Measurements from ENCODE around the gene GSTM5. TPM values are rescaled to one million over a fixed set of nuclear protein-coding genes. Genes with fewer than 3 reads are reported as not detected.

GSTM5 gene
- total RNA-seq, 1 experiment from 2014 or later = 0.11 TPM

- Mint-ChIP-seq H3K27me3 (ENCODE audit: low read depth) (no peaks in the 10 kb centered on the region; the same call in 1 of the 2 replicates), H3K27ac (no peak overlapping the region), H3K4me1 (no peaks in the 10 kb centered on the region), H3K4me3 (no peak overlapping the region), H3K36me3 (no peaks in the 10 kb centered on the region), H3K9me3 (peaks cover 7% of the 10 kb centered on the region)
- peak; percentile 68 for ATAC-seq
- CTCF ChIA-PET = interaction anchor here (0.6 to 2.5 kb wide), 6 partner anchors 32 to 266 kb away, joined by 3 to 15 read pairs (median 4); partner anchors contain the start of gene AHCYL1
- POLR2A ChIA-PET = no interaction called here
- TF ChIP-seq TCF7 (CRISPR knock-in tag; IDR thresholded peaks at IDR 0.05; ENCODE audit: low read depth) (no peak), ZNF263 (CRISPR knock-in tag; IDR thresholded peaks at IDR 0.05; ENCODE audit: low read depth) (no peak), ATF2 (CRISPR knock-in tag; IDR thresholded peaks at IDR 0.05; ENCODE audit: borderline replicate concordance, low read depth) (no peak), JUN (CRISPR knock-in tag; IDR thresholded peaks at IDR 0.05) (no peak), PRRX2 (CRISPR knock-in tag; IDR thresholded peaks at IDR 0.05) (no peak), ZNF138 (CRISPR knock-in tag; conservative IDR thresholded peaks at IDR 0.05) (no peak), E2F5 (CRISPR knock-in tag; IDR thresholded peaks at IDR 0.05) (no peak), RELA (CRISPR knock-in tag; IDR thresholded peaks at IDR 0.05; ENCODE audit: borderline replicate concordance) (no peak), IRF1 (CRISPR knock-in tag; IDR thresholded peaks at IDR 0.05) (no peak), AR (CRISPR knock-in tag; IDR thresholded peaks at IDR 0.05) (no peak)
- TF ChIP-seq, protein P1, sequence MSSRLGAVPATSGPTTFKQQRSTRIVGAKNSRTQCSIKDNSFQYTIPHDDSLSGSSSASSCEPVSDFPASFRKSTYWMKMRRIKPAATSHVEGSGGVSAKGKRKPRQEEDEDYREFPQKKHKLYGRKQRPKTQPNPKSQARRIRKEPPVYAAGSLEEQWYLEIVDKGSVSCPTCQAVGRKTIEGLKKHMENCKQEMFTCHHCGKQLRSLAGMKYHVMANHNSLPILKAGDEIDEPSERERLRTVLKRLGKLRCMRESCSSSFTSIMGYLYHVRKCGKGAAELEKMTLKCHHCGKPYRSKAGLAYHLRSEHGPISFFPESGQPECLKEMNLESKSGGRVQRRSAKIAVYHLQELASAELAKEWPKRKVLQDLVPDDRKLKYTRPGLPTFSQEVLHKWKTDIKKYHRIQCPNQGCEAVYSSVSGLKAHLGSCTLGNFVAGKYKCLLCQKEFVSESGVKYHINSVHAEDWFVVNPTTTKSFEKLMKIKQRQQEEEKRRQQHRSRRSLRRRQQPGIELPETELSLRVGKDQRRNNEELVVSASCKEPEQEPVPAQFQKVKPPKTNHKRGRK (CRISPR knock-in tag; IDR thresholded peaks at IDR 0.05; ENCODE audit: borderline replicate concordance) = no peak
- TF ChIP-seq, protein P2, sequence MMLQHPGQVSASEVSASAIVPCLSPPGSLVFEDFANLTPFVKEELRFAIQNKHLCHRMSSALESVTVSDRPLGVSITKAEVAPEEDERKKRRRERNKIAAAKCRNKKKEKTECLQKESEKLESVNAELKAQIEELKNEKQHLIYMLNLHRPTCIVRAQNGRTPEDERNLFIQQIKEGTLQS (CRISPR knock-in tag; conservative IDR thresholded peaks at IDR 0.05) = no peak
- TF ChIP-seq, protein P3, sequence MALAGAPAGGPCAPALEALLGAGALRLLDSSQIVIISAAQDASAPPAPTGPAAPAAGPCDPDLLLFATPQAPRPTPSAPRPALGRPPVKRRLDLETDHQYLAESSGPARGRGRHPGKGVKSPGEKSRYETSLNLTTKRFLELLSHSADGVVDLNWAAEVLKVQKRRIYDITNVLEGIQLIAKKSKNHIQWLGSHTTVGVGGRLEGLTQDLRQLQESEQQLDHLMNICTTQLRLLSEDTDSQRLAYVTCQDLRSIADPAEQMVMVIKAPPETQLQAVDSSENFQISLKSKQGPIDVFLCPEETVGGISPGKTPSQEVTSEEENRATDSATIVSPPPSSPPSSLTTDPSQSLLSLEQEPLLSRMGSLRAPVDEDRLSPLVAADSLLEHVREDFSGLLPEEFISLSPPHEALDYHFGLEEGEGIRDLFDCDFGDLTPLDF (CRISPR knock-in tag; IDR thresholded peaks at IDR 0.05) = no peak
- TF ChIP-seq, protein P4, sequence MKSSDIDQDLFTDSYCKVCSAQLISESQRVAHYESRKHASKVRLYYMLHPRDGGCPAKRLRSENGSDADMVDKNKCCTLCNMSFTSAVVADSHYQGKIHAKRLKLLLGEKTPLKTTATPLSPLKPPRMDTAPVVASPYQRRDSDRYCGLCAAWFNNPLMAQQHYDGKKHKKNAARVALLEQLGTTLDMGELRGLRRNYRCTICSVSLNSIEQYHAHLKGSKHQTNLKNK (CRISPR knock-in tag; IDR thresholded peaks at IDR 0.05) = no peak
- TF ChIP-seq, protein P5, sequence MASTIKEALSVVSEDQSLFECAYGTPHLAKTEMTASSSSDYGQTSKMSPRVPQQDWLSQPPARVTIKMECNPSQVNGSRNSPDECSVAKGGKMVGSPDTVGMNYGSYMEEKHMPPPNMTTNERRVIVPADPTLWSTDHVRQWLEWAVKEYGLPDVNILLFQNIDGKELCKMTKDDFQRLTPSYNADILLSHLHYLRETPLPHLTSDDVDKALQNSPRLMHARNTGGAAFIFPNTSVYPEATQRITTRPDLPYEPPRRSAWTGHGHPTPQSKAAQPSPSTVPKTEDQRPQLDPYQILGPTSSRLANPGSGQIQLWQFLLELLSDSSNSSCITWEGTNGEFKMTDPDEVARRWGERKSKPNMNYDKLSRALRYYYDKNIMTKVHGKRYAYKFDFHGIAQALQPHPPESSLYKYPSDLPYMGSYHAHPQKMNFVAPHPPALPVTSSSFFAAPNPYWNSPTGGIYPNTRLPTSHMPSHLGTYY (CRISPR knock-in tag; IDR thresholded peaks at IDR 0.05) = no peak
- DNase-seq (ENCODE audit: low spot score) = no peak
Observed at GRCh38 chr1:109718495-109718894, 6.4 kb downstream of the GSTM5 start.

All from WTC11 (cell line).